Natural killer cell (primary cell): ENCODE data around the gene TAPT1. TPM values are rescaled to one million over a fixed set of nuclear protein-coding genes. Genes with fewer than 3 reads are reported as not detected.
A peak's percentile ranks its signal among the peaks of the same experiment; 100 is the strongest.

Experiments used
- ATAC-seq, 3 donors: fragments of 150-1000 bp in 2 of 3; fragments of 200-7000 bp in 1 of 3; cut with Tn5 transposase; 1 replicate in 1 of 3; 2 replicates in 2 of 3; pipeline ENCODE4 v1.10.0; 2021; ENCODE audit warnings: mild to moderate bottlenecking in 2 of 3, moderate library complexity in 2 of 3
- DNase-seq, 2 donors: peaks; one replicate each; pipeline versions ENCODE4 v3.0.0 to v3.0.0-alpha.2; 2013 to 2021; ENCODE audit warnings: mixed read lengths in 1 of 2
- H3K27ac ChIP-seq: one replicate; pipeline ENCODE4 v1.5.1; 2013; ENCODE audit warnings: mild to moderate bottlenecking, low read length
- H3K27me3 ChIP-seq: one replicate; pipeline ENCODE4 v1.6.1; 2013; ENCODE audit warnings: low read length; ENCODE audit not compliant: control insufficient read depth, insufficient read depth
- H3K36me3 ChIP-seq: one replicate; pipeline ENCODE4 v1.6.1; 2013; ENCODE audit warnings: low read length; ENCODE audit not compliant: control insufficient read depth, insufficient read depth
- H3K4me1 ChIP-seq: one replicate; pipeline ENCODE4 v1.6.1; 2013; ENCODE audit warnings: low read length; ENCODE audit not compliant: control insufficient read depth, insufficient read depth
- H3K4me3 ChIP-seq: one replicate; pipeline ENCODE4 v1.5.1; 2013; ENCODE audit warnings: low read length
- H3K9me3 ChIP-seq: one replicate; pipeline ENCODE4 v1.6.1; 2013; ENCODE audit warnings: low read length; ENCODE audit not compliant: control insufficient read depth, insufficient read depth
- H3K27ac Mint-ChIP-seq, 2 donors: one replicate each; pipeline ENCODE4 v1.8.0; 2022; ENCODE audit warnings: mild to moderate bottlenecking in 2 of 2, mixed read lengths in 2 of 2, moderate library complexity in 1 of 2
- H3K27me3 Mint-ChIP-seq, 2 donors: one replicate each; pipeline ENCODE4 v1.8.0; 2022; ENCODE audit warnings: low read depth in 2 of 2, mixed read lengths in 2 of 2
- H3K36me3 Mint-ChIP-seq: one replicate; pipeline ENCODE4 v1.8.0; 2022; ENCODE audit warnings: mixed read lengths
- H3K4me1 Mint-ChIP-seq, 2 donors: one replicate each; pipeline ENCODE4 v1.8.0; 2022; ENCODE audit warnings: mixed read lengths in 2 of 2
- H3K4me3 Mint-ChIP-seq: one replicate; pipeline ENCODE4 v1.8.0; 2022; ENCODE audit warnings: mild to moderate bottlenecking, moderate library complexity, mixed read lengths
- H3K9me3 Mint-ChIP-seq, 2 donors: one replicate each; pipeline ENCODE4 v1.8.0; 2022; ENCODE audit warnings: mixed read lengths in 2 of 2
- CTCF ChIP-seq: fragments of 200-600 bp; IDR thresholded peaks from one replicate; pipeline ENCODE4 v1.8.0; 2022; ENCODE audit warnings: antibody characterized with exemption
- WGBS: methylation state at CpG from one replicate; pipeline ENCODE4 v1.1.7; 2013; ENCODE audit warnings: missing lambda C conversion rate; ENCODE audit not compliant: insufficient coverage; 5-methylcytosine and 5-hydroxymethylcytosine counted together
- intact Hi-C: fragments of 100-400 bp; cut with micrococcal nuclease; formaldehyde crosslinking; loops from one replicate; pipeline ENCODE4 v1.14.2; 2022
- total RNA-seq, 4 donors: library from RNA; stranded (reverse); fragments of 120-200 nt in 1 of 4; gene quantifications; one replicate each; pipeline versions ENCODE4 v1.2.3 to v1.2.4, GENCODE V29; 2013 to 2022

Gene TAPT1
- total RNA-seq, 3 donors from 2014 or later (not counting 1 experiment from before 2014, with no cell fraction given), result 52.5 to 67.5 (median 52.7) TPM

GRCh38 chr4:16171831-16172230, 54.4 kb downstream of the TAPT1 start:
- no peak overlapping the region for H3K27ac ChIP-seq
- no peaks in the 10 kb centered on the region for H3K4me1 Mint-ChIP-seq
- no peaks in the 10 kb centered on the region for H3K4me1 ChIP-seq
- H3K27me3 ChIP-seq, result no peaks in the 10 kb centered on the region
- intact Hi-C loops, result no loop called here
- 92% methylated on average over 5 of the region's 7 CpGs for WGBS
- DNase-seq (no peak), ATAC-seq (no peak)
- no peaks in the 10 kb centered on the region for H3K27me3 Mint-ChIP-seq
- H3K36me3 Mint-ChIP-seq, result peaks cover under 1% of the 10 kb centered on the region
- no peak overlapping the region for H3K4me3 ChIP-seq
- no peaks in the 10 kb centered on the region for H3K9me3 Mint-ChIP-seq
- peaks cover 45% of the 10 kb centered on the region for H3K36me3 ChIP-seq
- no peak overlapping the region for H3K4me3 Mint-ChIP-seq
- TF ChIP-seq CTCF, result no peak
- H3K9me3 ChIP-seq, result no peaks in the 10 kb centered on the region
- H3K27ac Mint-ChIP-seq, result no peak overlapping the region

- H3K36me3 ChIP-seq, result peaks cover 56% of the 10 kb centered on the region
- no peaks in the 10 kb centered on the region for H3K27me3 ChIP-seq
- ATAC-seq (no peak), DNase-seq (no peak)
- Mint-ChIP-seq H3K27me3 (no peaks in the 10 kb centered on the region), H3K4me1 (no peaks in the 10 kb centered on the region), H3K27ac (no peak overlapping the region), H3K4me3 (no peak overlapping the region), H3K9me3 (no peaks in the 10 kb centered on the region), H3K36me3 (peaks cover 14% of the 10 kb centered on the region)
- intact Hi-C loops, result no loop called here
- H3K4me3 ChIP-seq, result no peak overlapping the region
- no peak overlapping the region for H3K27ac ChIP-seq
- TF ChIP-seq CTCF, result no peak
- no peaks in the 10 kb centered on the region for H3K9me3 ChIP-seq
- WGBS, result 85% methylated on average over 4 of the region's 4 CpGs
- no peaks in the 10 kb centered on the region for H3K4me1 ChIP-seq
These were observed 56.8 kb downstream of the TAPT1 start for GRCh38 chr4:16169490-16169889.

- no peak for TF ChIP-seq CTCF
These were observed 57.4 kb downstream of the TAPT1 start for GRCh38 chr4:16168710-16169388.

GRCh38 chr4:16168144-16168543, 58.1 kb downstream of the TAPT1 start:
- Mint-ChIP-seq H3K4me1 (no peaks in the 10 kb centered on the region), H3K9me3 (no peaks in the 10 kb centered on the region), H3K27ac (peak overlapping the region in 1 of 2 donors; percentile 8), H3K36me3 (peaks cover 14% of the 10 kb centered on the region), H3K27me3 (no peaks in the 10 kb centered on the region), H3K4me3 (no peak overlapping the region)
- Histone ChIP-seq H3K4me1 (no peaks in the 10 kb centered on the region), H3K36me3 (peaks cover 60% of the 10 kb centered on the region), H3K4me3 (no peak overlapping the region), H3K27me3 (no peaks in the 10 kb centered on the region), H3K9me3 (no peaks in the 10 kb centered on the region), H3K27ac (no peak overlapping the region)
- ATAC-seq (no peak), DNase-seq (no peak)
- WGBS, result 99% methylated on average over 8 of the region's 8 CpGs
- intact Hi-C loops, result no loop called here
- TF ChIP-seq CTCF, result no peak

More at GRCh38 chr4:16168710-16169388, 57.4 kb downstream of the TAPT1 start:
- 94% methylated on average over 3 of the region's 3 CpGs for WGBS
- no peaks in the 10 kb centered on the region for H3K9me3 ChIP-seq
- H3K4me1 ChIP-seq, result no peaks in the 10 kb centered on the region
- H3K4me3 Mint-ChIP-seq, result no peak overlapping the region
- no peak for ATAC-seq
- H3K27ac Mint-ChIP-seq, result peak overlapping the region in 1 of 2 donors; percentile 8
- peaks cover 56% of the 10 kb centered on the region for H3K36me3 ChIP-seq
- no peaks in the 10 kb centered on the region for H3K27me3 Mint-ChIP-seq
- no peaks in the 10 kb centered on the region for H3K9me3 Mint-ChIP-seq
- no peak for DNase-seq
- H3K4me1 Mint-ChIP-seq, result no peaks in the 10 kb centered on the region
- intact Hi-C loops, result no loop called here
- H3K27ac ChIP-seq, result no peak overlapping the region
- no peak overlapping the region for H3K4me3 ChIP-seq
- peaks cover 14% of the 10 kb centered on the region for H3K36me3 Mint-ChIP-seq
- no peaks in the 10 kb centered on the region for H3K27me3 ChIP-seq
